ENCODE results near the gene CRYM. TPM values are rescaled to one million over a fixed set of nuclear protein-coding genes. Genes with fewer than 3 reads are reported as not detected.

The CRYM gene
- total RNA-seq, 1 experiment from 2014 or later = not detected

DNA sequence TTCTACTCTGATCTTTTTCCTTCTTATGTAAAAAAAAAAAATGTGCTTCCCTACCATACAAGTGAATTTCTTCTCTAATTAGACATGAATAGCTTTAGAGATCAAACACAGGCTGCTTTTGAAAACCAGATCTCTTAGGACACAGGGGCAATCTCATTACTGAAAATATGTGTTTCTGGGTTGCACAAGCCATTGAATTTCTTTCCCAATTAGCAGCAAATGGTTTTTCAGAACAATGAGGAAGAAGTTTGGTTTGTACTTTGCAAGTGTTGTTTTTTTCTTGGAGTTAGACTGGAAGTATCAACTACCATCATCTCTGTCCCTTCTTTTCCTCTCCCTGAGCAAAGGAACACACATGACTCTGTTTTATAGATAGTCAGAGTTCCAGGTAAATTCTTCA, 50.2 kb downstream of the CRYM start:
- H3K4me2 ChIP-seq = no peak overlapping the region
- H3K9me2 ChIP-seq (ENCODE audit: insufficient read depth) = no peaks in the 10 kb centered on the region; the same call in 1 of the 2 replicates
- intact Hi-C loops (cut with micrococcal nuclease; ENCODE audit: unreplicated experiment) = no loop called here
- no peak for TF ChIP-seq EZH2 (IDR thresholded peaks at IDR 0.05; ENCODE audit: low read depth)
- TF ChIP-seq, protein P1, sequence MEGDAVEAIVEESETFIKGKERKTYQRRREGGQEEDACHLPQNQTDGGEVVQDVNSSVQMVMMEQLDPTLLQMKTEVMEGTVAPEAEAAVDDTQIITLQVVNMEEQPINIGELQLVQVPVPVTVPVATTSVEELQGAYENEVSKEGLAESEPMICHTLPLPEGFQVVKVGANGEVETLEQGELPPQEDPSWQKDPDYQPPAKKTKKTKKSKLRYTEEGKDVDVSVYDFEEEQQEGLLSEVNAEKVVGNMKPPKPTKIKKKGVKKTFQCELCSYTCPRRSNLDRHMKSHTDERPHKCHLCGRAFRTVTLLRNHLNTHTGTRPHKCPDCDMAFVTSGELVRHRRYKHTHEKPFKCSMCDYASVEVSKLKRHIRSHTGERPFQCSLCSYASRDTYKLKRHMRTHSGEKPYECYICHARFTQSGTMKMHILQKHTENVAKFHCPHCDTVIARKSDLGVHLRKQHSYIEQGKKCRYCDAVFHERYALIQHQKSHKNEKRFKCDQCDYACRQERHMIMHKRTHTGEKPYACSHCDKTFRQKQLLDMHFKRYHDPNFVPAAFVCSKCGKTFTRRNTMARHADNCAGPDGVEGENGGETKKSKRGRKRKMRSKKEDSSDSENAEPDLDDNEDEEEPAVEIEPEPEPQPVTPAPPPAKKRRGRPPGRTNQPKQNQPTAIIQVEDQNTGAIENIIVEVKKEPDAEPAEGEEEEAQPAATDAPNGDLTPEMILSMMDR (conservative IDR thresholded peaks at IDR 0.05) = no peak
- peaks cover 93% of the 10 kb centered on the region for H3K27me3 ChIP-seq (ENCODE audit: insufficient read depth, low read depth)
- H3K27ac ChIP-seq = no peak overlapping the region
- no peaks in the 10 kb centered on the region for H3K36me3 ChIP-seq (ENCODE audit: low read depth)
- no peaks in the 10 kb centered on the region for H3K9me3 ChIP-seq (ENCODE audit: insufficient read depth, low read depth)
- CTCF ChIA-PET = no interaction called here
- no peaks in the 10 kb centered on the region for H3K4me1 ChIP-seq (replicated peaks; ENCODE audit: insufficient read depth)
- POLR2A ChIA-PET (ENCODE audit: unreplicated experiment) = no interaction called here
- no peaks in the 10 kb centered on the region for H4K20me1 ChIP-seq (ENCODE audit: insufficient read depth)
- H3K4me3 ChIP-seq = no peak overlapping the region
- H2AFZ ChIP-seq = no peak overlapping the region
- H3K79me2 ChIP-seq (ENCODE audit: low read depth) = no peaks in the 10 kb centered on the region
- DNase-seq = no peak
- BruUV-seq (replicated peaks) = no TSS peak
- H3F3A ChIP-seq (ENCODE audit: insufficient read depth, low read depth) = no peaks in the 10 kb centered on the region

DNA sequence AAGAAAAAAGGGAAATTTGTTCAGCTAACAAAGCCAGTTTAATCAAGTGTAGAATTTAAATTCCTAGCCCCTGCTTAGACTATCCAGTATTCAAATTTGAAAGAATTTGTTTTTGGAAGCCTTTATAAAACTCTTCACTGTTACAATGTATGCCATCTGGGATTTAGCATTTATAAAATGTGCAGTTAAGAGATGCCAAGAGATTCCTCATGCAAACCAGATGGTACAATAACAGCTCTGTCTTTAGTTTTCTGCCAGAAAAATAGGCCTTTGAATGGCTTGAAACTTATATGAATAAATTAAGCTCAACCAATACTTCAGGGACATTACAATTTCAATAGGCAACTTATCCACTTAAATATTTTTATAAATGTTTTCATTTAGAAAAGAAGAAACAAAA, 51.3 kb downstream of the CRYM start:
- Histone ChIP-seq H2AFZ (no peak overlapping the region), H3K36me3 (ENCODE audit: low read depth) (no peaks in the 10 kb centered on the region), H3K9me2 (ENCODE audit: insufficient read depth) (no peaks in the 10 kb centered on the region; the same call in 1 of the 2 replicates), H3K4me2 (no peak overlapping the region), H3K4me3 (no peak overlapping the region), H4K20me1 (ENCODE audit: insufficient read depth) (no peaks in the 10 kb centered on the region), H3K79me2 (ENCODE audit: low read depth) (no peaks in the 10 kb centered on the region), H3K4me1 (replicated peaks; ENCODE audit: insufficient read depth) (no peaks in the 10 kb centered on the region), H3K27me3 (ENCODE audit: insufficient read depth, low read depth) (peaks cover 93% of the 10 kb centered on the region), H3F3A (ENCODE audit: insufficient read depth, low read depth) (no peaks in the 10 kb centered on the region), H3K9me3 (ENCODE audit: insufficient read depth, low read depth) (no peaks in the 10 kb centered on the region), H3K27ac (no peak overlapping the region)
- CTCF ChIA-PET = no interaction called here
- POLR2A ChIA-PET (ENCODE audit: unreplicated experiment) = interaction anchor here (0.6 kb wide), 1 partner anchor 1423 kb away, joined by 4 read pairs; no protein-coding TSS in a partner anchor
- BruUV-seq (replicated peaks) = no TSS peak
- DNase-seq = no peak
- intact Hi-C loops (cut with micrococcal nuclease; ENCODE audit: unreplicated experiment) = no loop called here
- no peak for TF ChIP-seq EZH2 (IDR thresholded peaks at IDR 0.05; ENCODE audit: low read depth)
- TF ChIP-seq, protein P1 (conservative IDR thresholded peaks at IDR 0.05) = no peak

DNA sequence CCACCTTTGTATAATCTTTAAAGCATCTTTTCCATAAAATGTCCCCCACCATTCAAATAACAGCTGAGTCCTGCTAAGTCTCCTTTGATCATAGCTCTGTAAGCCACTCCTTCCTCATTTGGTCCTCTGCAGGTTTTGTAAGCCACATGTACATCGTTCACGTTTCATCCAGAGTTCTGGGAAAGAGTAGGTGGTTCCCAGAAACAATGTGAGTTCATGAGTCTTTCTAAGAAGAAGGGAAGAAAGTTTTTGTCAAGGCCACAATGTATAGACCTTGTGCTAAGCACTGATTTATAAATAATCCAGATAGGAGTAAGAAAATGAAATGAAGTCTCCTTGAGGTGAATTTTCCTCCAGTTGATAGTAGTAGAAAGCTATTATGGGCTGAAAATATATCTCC, 53.3 kb downstream of the CRYM start:
- CTCF ChIA-PET = no interaction called here
- Histone ChIP-seq H3K79me2 (ENCODE audit: low read depth) (no peaks in the 10 kb centered on the region), H3K27ac (no peak overlapping the region), H3K9me2 (ENCODE audit: insufficient read depth) (no peaks in the 10 kb centered on the region; the same call in 1 of the 2 replicates), H3K27me3 (ENCODE audit: insufficient read depth, low read depth) (peaks cover 93% of the 10 kb centered on the region), H3K4me3 (no peak overlapping the region), H4K20me1 (ENCODE audit: insufficient read depth) (no peaks in the 10 kb centered on the region), H3K9me3 (ENCODE audit: insufficient read depth, low read depth) (no peaks in the 10 kb centered on the region), H3F3A (ENCODE audit: insufficient read depth, low read depth) (no peaks in the 10 kb centered on the region), H3K4me1 (replicated peaks; ENCODE audit: insufficient read depth) (no peaks in the 10 kb centered on the region), H3K36me3 (ENCODE audit: low read depth) (no peaks in the 10 kb centered on the region), H2AFZ (no peak overlapping the region), H3K4me2 (no peak overlapping the region)
- intact Hi-C loops (cut with micrococcal nuclease; ENCODE audit: unreplicated experiment) = no loop called here
- no peak for DNase-seq
- POLR2A ChIA-PET (ENCODE audit: unreplicated experiment) = no interaction called here
- BruUV-seq (replicated peaks) = no TSS peak
- TF ChIP-seq EZH2 (IDR thresholded peaks at IDR 0.05; ENCODE audit: low read depth) = no peak
- TF ChIP-seq, protein P1 (conservative IDR thresholded peaks at IDR 0.05) = no peak

All from PC-9 (cell line).